Ishikawa (cell line): ENCODE measurements around the gene TNS1.

Source experiments
- CEBPB ChIP-seq: IDR thresholded peaks from 2 replicates; pipeline ENCODE4 v1.6.1; 2012
- CREB1 ChIP-seq: IDR thresholded peaks from 2 replicates; pipeline ENCODE4 v1.6.1; 2012; ENCODE audit warnings: low read depth
- EGR1 ChIP-seq: IDR thresholded peaks from 2 replicates; pipeline ENCODE4 v1.6.1; 2012
- EP300 ChIP-seq: IDR thresholded peaks from 2 replicates; pipeline ENCODE4 v1.6.1; 2012; ENCODE audit warnings: borderline replicate concordance
- FOXM1 ChIP-seq: IDR thresholded peaks from 2 replicates; pipeline ENCODE4 v1.6.1; 2012; ENCODE audit warnings: low read depth, borderline replicate concordance
- MAX ChIP-seq: IDR thresholded peaks from 2 replicates; pipeline ENCODE4 v1.6.1; 2012
- NFIC ChIP-seq: IDR thresholded peaks from 2 replicates; pipeline ENCODE4 v1.6.1; 2012
- RAD21 ChIP-seq: IDR thresholded peaks from 2 replicates; pipeline ENCODE4 v1.6.1; 2012; ENCODE audit warnings: low read depth
- REST ChIP-seq: IDR thresholded peaks from 2 replicates; pipeline ENCODE4 v1.6.1; 2012; ENCODE audit warnings: low read depth, mild to moderate bottlenecking
- TAF1 ChIP-seq: IDR thresholded peaks from 2 replicates; pipeline ENCODE4 v1.6.1; 2012; ENCODE audit warnings: low read depth, mild to moderate bottlenecking
- TCF12 ChIP-seq: IDR thresholded peaks from 2 replicates; pipeline ENCODE4 v1.6.1; 2012; ENCODE audit warnings: low read depth
- TEAD4 ChIP-seq: IDR thresholded peaks from 2 replicates; pipeline ENCODE4 v1.6.1; 2012
- USF1 ChIP-seq: IDR thresholded peaks from 2 replicates; pipeline ENCODE4 v1.6.1; 2012
- YY1 ChIP-seq: IDR thresholded peaks from 2 replicates; pipeline ENCODE4 v1.6.1; 2012; ENCODE audit warnings: low read depth
- ZBTB7A ChIP-seq: IDR thresholded peaks from 2 replicates; pipeline ENCODE4 v1.6.1; 2012; ENCODE audit warnings: low read depth

TNS1 gene

GRCh38 chr2:217827430-217828201 is 175.2 kb downstream of the TNS1 start:
- TF ChIP-seq CEBPB (no peak), RAD21 (no peak), YY1 (no peak), TAF1 (no peak), USF1 (no peak), EP300 (no peak), ZBTB7A (no peak), CREB1 (no peak), NFIC (no peak)

- TF ChIP-seq FOXM1 (no peak), EGR1 (no peak), TEAD4 (no peak), ZBTB7A (no peak), RAD21 (no peak), EP300 (no peak), YY1 (no peak)
Measured at GRCh38 chr2:217826991-217827390, 175.8 kb downstream of the TNS1 start.

- TF ChIP-seq TEAD4: peak; percentile 33; the same call in 1 of the 2 replicates
- TF ChIP-seq EGR1: no peak
- 0 out of 2 replicates have a peak, but pooled peaks have one; percentile 6 for TF ChIP-seq TCF12
- peak; percentile 17; the same call in 1 of the 2 replicates for TF ChIP-seq MAX
Measured at GRCh38 chr2:217826520-217826919, 176.3 kb downstream of the TNS1 start.

- TF ChIP-seq YY1 (no peak), EP300 (no peak), NFIC (no peak), REST (no peak), CREB1 (no peak), EGR1 (no peak)
Measured at GRCh38 chr2:217825469-217826235, 177.1 kb downstream of the TNS1 start.

GRCh38 chr2:217824223-217824622 is 178.6 kb downstream of the TNS1 start:
- TF ChIP-seq REST (peak; percentile 54; the same call in 1 of the 2 replicates), MAX (no peak)

- no peak for TF ChIP-seq NFIC
- TF ChIP-seq REST: no peak
- no peak for TF ChIP-seq USF1
- no peak for TF ChIP-seq RAD21
- no peak for TF ChIP-seq TCF12
- TF ChIP-seq EP300: no peak
Measured at GRCh38 chr2:217823626-217824025, 179.2 kb downstream of the TNS1 start.
